H1 (cell line): ENCODE results near the gene SRP9. TPM values are rescaled to one million over a fixed set of nuclear protein-coding genes. Genes with fewer than 3 reads are reported as not detected.
A peak's percentile ranks its signal among the peaks of the same experiment; 100 is the strongest.

ENCODE experiments used
- CTCF ChIA-PET: fragments of 300-600 bp; sonication (Branson Sonifier 250); formaldehyde crosslinking; loops from one replicate; lab custom pipeline; 2021; ENCODE audit not compliant: partially characterized antibody; lab: Charles Lee
- POLR2A ChIA-PET: fragments of 300-600 bp; sonication (Branson Sonifier 250); formaldehyde crosslinking; loops from one replicate; lab custom pipeline; 2021; ENCODE audit warnings: inconsistent platforms; ENCODE audit not compliant: partially characterized antibody; lab: Charles Lee
- DNase-seq, 2 experiments: peaks; one replicate each; pipeline versions ENCODE4 v3.0.0 to v3.0.0-alpha.2; 2010 to 2022; ENCODE audit warnings: low spot score in 2 of 2, low read depth in 1 of 2, mixed read lengths in 1 of 2
- FAIRE-seq: peaks from 2 replicates; lab custom pipeline; 2011; peaks lifted over from hg19 to GRCh38; lab: Jason Lieb, UNC
- H2AFZ ChIP-seq: 2 replicates; pipeline ENCODE4 v1.8.1; 2012; ENCODE audit warnings: low read length, inconsistent platforms
- H2AK5ac ChIP-seq: 2 replicates; pipeline ENCODE4 v1.6.1; 2013; ENCODE audit warnings: low read depth, low read length
- H2BK120ac ChIP-seq: replicated peaks from 2 replicates; pipeline ENCODE3; 2013; ENCODE audit warnings: low read depth, low read length, inconsistent platforms
- H2BK12ac ChIP-seq: 2 replicates; pipeline ENCODE4 v1.6.1; 2013; ENCODE audit warnings: low read depth, low read length
- H2BK15ac ChIP-seq: 2 replicates; pipeline ENCODE4 v1.6.1; 2013; ENCODE audit warnings: low read length
- H2BK20ac ChIP-seq: 2 replicates; pipeline ENCODE4 v1.6.1; 2013; ENCODE audit warnings: low read length
- H2BK5ac ChIP-seq: 2 replicates; pipeline ENCODE4 v1.6.1; 2013; ENCODE audit warnings: low read depth, low read length
- H3K14ac ChIP-seq: 2 replicates; pipeline ENCODE4 v1.6.1; 2013; ENCODE audit warnings: inconsistent platforms; ENCODE audit not compliant: insufficient read length
- H3K18ac ChIP-seq: 2 replicates; pipeline ENCODE4 v1.6.1; 2013; ENCODE audit warnings: low read length; ENCODE audit errors: extremely low read depth
- H3K23ac ChIP-seq: 2 replicates; pipeline ENCODE4 v1.6.1; 2013; ENCODE audit warnings: inconsistent platforms; ENCODE audit not compliant: insufficient read length
- H3K23me2 ChIP-seq: 2 replicates; pipeline ENCODE4 v1.6.1; 2013; ENCODE audit warnings: low read depth, low read length
- H3K27ac ChIP-seq: 2 replicates; pipeline ENCODE4 v1.6.1; 2011; ENCODE audit warnings: low read depth, low read length, inconsistent platforms
- H3K27me3 ChIP-seq, 4 experiments: replicated peaks in 1 of 4; 1 replicate in 1 of 4; 2 replicates in 3 of 4; pipeline versions ENCODE4 v1.6.1 to v1.8.1; 2011 to 2013; ENCODE audit warnings: low read length in 3 of 4, mild to moderate bottlenecking in 3 of 4, inconsistent platforms in 2 of 4, mixed read lengths in 2 of 4, moderate library complexity in 1 of 4; ENCODE audit not compliant: control insufficient read depth in 3 of 4, insufficient read depth in 3 of 4; ENCODE audit errors: extremely low read depth in 1 of 4
- H3K36me3 ChIP-seq, 4 experiments: 2 replicates each; pipeline versions ENCODE4 v1.6.1 to v1.8.1; 2011 to 2013; ENCODE audit warnings: mild to moderate bottlenecking in 4 of 4, low read length in 3 of 4, moderate library complexity in 2 of 4, control low read depth in 1 of 4, inconsistent platforms in 1 of 4; ENCODE audit not compliant: insufficient read depth in 4 of 4, control insufficient read depth in 2 of 4
- H3K4ac ChIP-seq: replicated peaks from 2 replicates; pipeline ENCODE3; 2013; ENCODE audit warnings: low read length, low read depth, mixed read lengths, inconsistent platforms; ENCODE audit not compliant: insufficient read length
- H3K4me1 ChIP-seq, 4 experiments: replicated peaks in 1 of 4; 1 replicate in 1 of 4; 2 replicates in 3 of 4; pipeline versions ENCODE4 v1.6.1 to v1.8.1; 2011 to 2013; ENCODE audit warnings: low read length in 3 of 4, inconsistent platforms in 2 of 4, mixed read lengths in 1 of 4; ENCODE audit not compliant: insufficient read depth in 4 of 4, control insufficient read depth in 3 of 4
- H3K4me2 ChIP-seq, 2 experiments: 2 replicates each; pipeline versions ENCODE4 v1.6.1 to v1.8.1; 2011 to 2013; ENCODE audit warnings: low read depth in 2 of 2, low read length in 2 of 2, control low read depth in 1 of 2, inconsistent platforms in 1 of 2, mild to moderate bottlenecking in 1 of 2; ENCODE audit not compliant: insufficient read depth in 1 of 2
- H3K4me3 ChIP-seq, 4 experiments: fragments of 200-600, 300-600 bp in 1 of 4; sonication (generic), shearing (Covaris generic), sonication (Bioruptor Twin) in 1 of 4; 2 replicates each; pipeline versions ENCODE4 v1.5.1 to v1.8.1; 2011 to 2016; ENCODE audit warnings: low read length in 4 of 4, low read depth in 3 of 4, control low read depth in 2 of 4, inconsistent platforms in 2 of 4, mild to moderate bottlenecking in 2 of 4, mixed read lengths in 1 of 4, moderate library complexity in 1 of 4; ENCODE audit not compliant: insufficient read depth in 2 of 4; ENCODE audit errors: extremely low read depth in 1 of 4
- H3K56ac ChIP-seq: replicated peaks from 2 replicates; pipeline ENCODE3; 2013; ENCODE audit warnings: low read depth, mild to moderate bottlenecking, mixed read lengths, low read length, inconsistent platforms; ENCODE audit not compliant: insufficient read length
- H3K79me1 ChIP-seq: 2 replicates; pipeline ENCODE4 v1.6.1; 2013; ENCODE audit warnings: low read depth, low read length, control low read depth
- H3K79me2 ChIP-seq, 2 experiments: 2 replicates each; pipeline versions ENCODE4 v1.6.1 to v1.8.1; 2012 to 2013; ENCODE audit warnings: low read length in 2 of 2, mild to moderate bottlenecking in 2 of 2, inconsistent platforms in 1 of 2; ENCODE audit not compliant: insufficient read depth in 2 of 2, control insufficient read depth in 1 of 2
- H3K9ac ChIP-seq, 4 experiments: replicated peaks in 1 of 4; 1 replicate in 1 of 4; 2 replicates in 3 of 4; pipeline versions ENCODE4 v1.6.1 to v1.8.1; 2011 to 2013; ENCODE audit warnings: low read depth in 3 of 4, low read length in 3 of 4, control low read depth in 2 of 4, mild to moderate bottlenecking in 2 of 4, moderate library complexity in 2 of 4, inconsistent platforms in 1 of 4; ENCODE audit errors: extremely low read depth in 1 of 4
- H3K9me3 ChIP-seq, 2 experiments: 2 replicates each; pipeline versions ENCODE4 v1.6.1 to v1.8.1; 2012 to 2013; ENCODE audit warnings: mild to moderate bottlenecking in 2 of 2, moderate library complexity in 2 of 2, control low read depth in 1 of 2, inconsistent platforms in 1 of 2, low read depth in 1 of 2, low read length in 1 of 2, mixed read lengths in 1 of 2; ENCODE audit not compliant: insufficient read depth in 2 of 2
- H4K20me1 ChIP-seq, 2 experiments: replicated peaks in 1 of 2; 2 replicates each; pipeline versions ENCODE3 to v1.8.1; 2011 to 2013; ENCODE audit warnings: inconsistent platforms in 2 of 2, low read length in 2 of 2, mild to moderate bottlenecking in 1 of 2; ENCODE audit not compliant: insufficient read depth in 2 of 2, control insufficient read depth in 1 of 2
- H4K5ac ChIP-seq: 2 replicates; pipeline ENCODE4 v1.6.1; 2013; ENCODE audit warnings: low read length, low read depth, mixed read lengths, inconsistent platforms; ENCODE audit not compliant: insufficient read length
- H4K8ac ChIP-seq: 2 replicates; pipeline ENCODE4 v1.8.0; 2013; ENCODE audit warnings: mild to moderate bottlenecking, moderate library complexity, low read length, inconsistent platforms; ENCODE audit not compliant: insufficient read depth; ENCODE audit errors: extremely low read depth
- H4K91ac ChIP-seq: replicated peaks from 2 replicates; pipeline ENCODE3; 2013; ENCODE audit warnings: low read length, mixed read lengths, inconsistent platforms; ENCODE audit not compliant: insufficient read length
- BACH1 ChIP-seq: IDR thresholded peaks from 2 replicates; pipeline ENCODE4 v1.6.1; 2012; ENCODE audit warnings: low read length, improper control_type of control experiment
- CHD1 ChIP-seq: IDR thresholded peaks from 2 replicates; pipeline ENCODE4 v1.6.1; 2012; ENCODE audit warnings: low read depth, low read length, improper control_type of control experiment
- WGBS, 2 experiments: shearing (Covaris generic) in 1 of 2; methylation state at CpG; one replicate each; pipeline versions ENCODE4 v1.1.6 to v1.1.7; 2013 to 2015; ENCODE audit warnings: low lambda C conversion rate in 2 of 2, mixed read lengths in 2 of 2, inconsistent platforms in 1 of 2, low coverage in 1 of 2, missing lambda C conversion rate in 1 of 2; ENCODE audit not compliant: insufficient replicate concordance in 2 of 2, insufficient coverage in 1 of 2, insufficient read length in 1 of 2; ENCODE audit errors: extremely low coverage in 1 of 2, missing lambda C conversion rate in 1 of 2; 5-methylcytosine and 5-hydroxymethylcytosine counted together
- polyA plus RNA-seq, 7 experiments: library from polyadenylated mRNA; depleted of rRNA in 3 of 7; stranded (reverse) in 5 of 7; unstranded in 2 of 7; fragments of >200 nt in 5 of 7; fragments of 200-250 nt in 2 of 7; gene quantifications; 1 replicate in 5 of 7; 2 replicates in 1 of 7; 4 replicates in 1 of 7; pipeline versions ENCODE4 v1.2.1 to v1.2.3, GENCODE V29; 2011 to 2013; ENCODE audit warnings: missing spikeins in 2 of 7, mixed read lengths in 2 of 7
- total RNA-seq: library from RNA; stranded (reverse); fragmentation: NEBNext Ultra II Directional; extraction: Animal tissue kit (Norgen Biotek cat#: 25700); gene quantifications from 2 replicates; pipeline ENCODE4 v1.2.1, GENCODE V29; 2021

The SRP9 gene
- total and polyA plus RNA-seq, 2 of the 8 experiments (the other 6 are each of a cell fraction or from before 2014, with no cell fraction given), result 446 to 572 TPM

- Histone ChIP-seq H4K20me1 (no peaks in the 10 kb centered on the region), H2BK20ac (no peak overlapping the region), H3K9me3 (no peaks in the 10 kb centered on the region), H2BK120ac (no peak overlapping the region), H3K36me3 (no peaks in the 10 kb centered on the region), H3K23me2 (peaks cover 6% of the 10 kb centered on the region), H4K5ac (no peak overlapping the region), H3K14ac (no peak overlapping the region), H3K79me1 (no peaks in the 10 kb centered on the region), H4K8ac (no peak overlapping the region), H3K4ac (no peak overlapping the region), H2BK5ac (no peak overlapping the region), H2AFZ (no peak overlapping the region), H3K18ac (no peak overlapping the region), H3K4me1 (peaks cover 4 to 7% (median 6%) of the 10 kb centered on the region in 4 experiments; a peak in 5 of 7 replicates), H2AK5ac (no peak overlapping the region), H3K4me2 (no peak overlapping the region), H3K56ac (no peak overlapping the region), H3K4me3 (no peak overlapping the region), H2BK12ac (no peak overlapping the region), H3K79me2 (peaks cover 0 to under 1% of the 10 kb centered on the region in 2 experiments; a peak in 2 of 4 replicates), H3K23ac (no peak overlapping the region), H2BK15ac (no peak overlapping the region), H3K27me3 (no peaks in the 10 kb centered on the region; a peak in 1 of 7 replicates), H3K9ac (no peak overlapping the region), H3K27ac (no peak overlapping the region), H4K91ac (no peak overlapping the region)
- ChIA-PET CTCF (interaction anchor here (0.6 to 8.9 kb wide), 54 partner anchors 8 to 312 kb away, joined by 3 to 229 read pairs (median 4); partner anchors contain the start of gene LEFTY1), POLR2A (interaction anchor here (0.8 to 4.2 kb wide), 8 partner anchors 24 to 218 kb away, joined by 3 to 20 read pairs (median 4); partner anchors contain the start of genes ENAH and EPHX1)
- FAIRE-seq, result no peak
- 88% methylated on average over 4 of the region's 4 CpGs; no CpG with 5 or more reads in 1 of the 2 experiments for WGBS, 2 experiments
- TF ChIP-seq BACH1, result no peak
- no peak for TF ChIP-seq CHD1
- DNase-seq, result peak in 1 of 2 experiments; percentile 41
Measured at GRCh38 chr1:225772848-225773247, 4.8 kb upstream of the SRP9 start.
